DMS 273 treated with DMSO at 0.1 percent for 48 hours (cell line): Measurements from ENCODE around the gene DCST2.

ENCODE experiments used
- DNase-seq: peaks from one replicate; lab custom pipeline; 2025; lab: John Stamatoyannopoulos, UW

Gene DCST2

GRCh38 chr1:155009742-155010141 lies 23.8 kb downstream of the DCST2 start:
- DNase-seq, result no peak

- DNase-seq, result no peak
Measured at GRCh38 chr1:155009221-155009711, 24.3 kb downstream of the DCST2 start.

- DNase-seq, result no peak
Measured at GRCh38 chr1:155008015-155008941, 25.3 kb downstream of the DCST2 start.

GRCh38 chr1:155007251-155007828 lies 26.2 kb downstream of the DCST2 start:
- DNase-seq, result no peak

- DNase-seq, result peak; percentile 18
Measured at GRCh38 chr1:155006601-155007101, 26.9 kb downstream of the DCST2 start.

GRCh38 chr1:155005076-155006011 lies 28.2 kb downstream of the DCST2 start:
- DNase-seq, result peak; percentile 26

GRCh38 chr1:155004352-155005075 lies 29.1 kb downstream of the DCST2 start:
- DNase-seq, result no peak

- no peak for DNase-seq
Measured at GRCh38 chr1:155003766-155004351, 29.7 kb downstream of the DCST2 start.

GRCh38 chr1:155003227-155003765 lies 30.3 kb downstream of the DCST2 start:
- DNase-seq, result no peak

GRCh38 chr1:155002464-155003226 lies 30.9 kb downstream of the DCST2 start, which contains the start of gene ZBTB7B:
Gene ZBTB7B (plus strand): TSS chr1:155002802. CDS start chr1:155014661, 11,859 bp downstream.
- no peak for DNase-seq

- DNase-seq, result peak; percentile 95
Measured at GRCh38 chr1:155001675-155002463, 31.7 kb downstream of the DCST2 start.

GRCh38 chr1:155001425-155001674 lies 32.2 kb downstream of the DCST2 start:
- no peak for DNase-seq

- peak; percentile 72 for DNase-seq
Measured at GRCh38 chr1:155000726-155001424, 32.7 kb downstream of the DCST2 start.

- no peak for DNase-seq
Measured at GRCh38 chr1:155000411-155000725, 33.2 kb downstream of the DCST2 start.

- DNase-seq, result no peak
Measured at GRCh38 chr1:154999571-155000410, 33.8 kb downstream of the DCST2 start.

GRCh38 chr1:154998818-154999570 lies 34.6 kb downstream of the DCST2 start:
- DNase-seq, result peak; percentile 27

GRCh38 chr1:154998201-154998780 lies 35.3 kb downstream of the DCST2 start:
- DNase-seq, result no peak
